HepG2 (cell line): Measurements from ENCODE around the gene RCC1. TPM values are rescaled to one million over a fixed set of nuclear protein-coding genes. Genes with fewer than 3 reads are reported as not detected.

Source experiments
- ATAC-seq: fragments of 200-7000 bp; cut with Tn5 transposase; 3 replicates; pipeline ENCODE4 v1.9.1; 2020; ENCODE audit warnings: mild to moderate bottlenecking, moderate library complexity
- BruUV-seq: library from RNA; stranded (reverse); fragments of 400-500 nt; replicated peaks from 2 replicates; lab custom pipeline; 2021; lab: Mats Ljungman, UMichigan
- CTCF ChIA-PET: fragments of 300-600 bp; formaldehyde crosslinking; extraction: SDS; loops from one replicate; lab custom pipeline; 2021; ENCODE audit warnings: low total read pairs, inconsistent platforms, low intra/inter-chr PET ratio; lab: Yijun Ruan, JAX
- POLR2A ChIA-PET: fragments of 350-600 bp; sonication (Branson Sonifier 250); formaldehyde crosslinking; loops from one replicate; lab custom pipeline; 2020; ENCODE audit warnings: antibody characterized with exemption, inconsistent platforms; lab: Yijun Ruan, JAX
- DNase-seq: peaks from one replicate; pipeline ENCODE4 v3.0.0-alpha.2; 2015; ENCODE audit warnings: low spot score
- FAIRE-seq: peaks from 3 replicates; lab custom pipeline; 2011; peaks lifted over from hg19 to GRCh38; lab: Jason Lieb, UNC
- H2AFZ ChIP-seq: one replicate; pipeline ENCODE4 v1.6.1; 2011; ENCODE audit warnings: low read length, inconsistent platforms
- H3K27ac ChIP-seq: fragments of 300-600 bp; 3 replicates; pipeline ENCODE4 v1.8.0; 2011; ENCODE audit warnings: mixed run types, mild to moderate bottlenecking, mixed read lengths, low read length, inconsistent platforms; ENCODE audit not compliant: insufficient read depth; ENCODE audit errors: extremely low read length
- H3K27me3 ChIP-seq, 2 experiments: fragments of 200-600 bp in 1 of 2; 2 replicates in 1 of 2; 3 replicates in 1 of 2; pipeline versions ENCODE4 v1.6.0 to v1.8.0; 2011; ENCODE audit warnings: low read length in 2 of 2, mild to moderate bottlenecking in 2 of 2, moderate library complexity in 2 of 2, inconsistent platforms in 1 of 2; ENCODE audit not compliant: insufficient read depth in 2 of 2, control insufficient read depth in 1 of 2
- H3K36me3 ChIP-seq, 2 experiments: fragments of 200-600 bp in 1 of 2; replicated peaks in 1 of 2; 2 replicates in 1 of 2; 3 replicates in 1 of 2; pipeline versions ENCODE4 v1.5.1 to v1.8.0; 2011; ENCODE audit warnings: low read length in 2 of 2, inconsistent platforms in 1 of 2; ENCODE audit not compliant: insufficient read depth in 2 of 2, control insufficient read depth in 1 of 2
- H3K4me1 ChIP-seq: 2 replicates; pipeline ENCODE4 v1.5.1; 2012; ENCODE audit warnings: low read length, inconsistent platforms; ENCODE audit not compliant: insufficient read depth
- H3K4me2 ChIP-seq: 2 replicates; pipeline ENCODE4 v1.6.0; 2011; ENCODE audit warnings: low read depth, low read length, inconsistent platforms
- H3K4me3 ChIP-seq, 3 experiments: fragments of 200-600 bp in 1 of 3; sonication (generic), shearing (Covaris generic) in 1 of 3; replicated peaks in 1 of 3; 2 replicates each; pipeline ENCODE4 v1.5.1; 2011 to 2016; ENCODE audit warnings: low read length in 3 of 3, inconsistent platforms in 2 of 3, low read depth in 2 of 3, mild to moderate bottlenecking in 2 of 3, control low read depth in 1 of 3, mixed read lengths in 1 of 3; ENCODE audit not compliant: insufficient read depth in 1 of 3
- H3K79me2 ChIP-seq: one replicate; pipeline ENCODE4 v1.6.1; 2011; ENCODE audit warnings: low read length, inconsistent platforms; ENCODE audit not compliant: insufficient read depth
- H3K9ac ChIP-seq: 2 replicates; pipeline ENCODE4 v1.6.0; 2011; ENCODE audit warnings: mild to moderate bottlenecking, low read depth, low read length, inconsistent platforms; ENCODE audit not compliant: insufficient read depth
- H3K9me3 ChIP-seq: 2 replicates; pipeline ENCODE4 v1.5.1; 2012; ENCODE audit warnings: mild to moderate bottlenecking, low read length
- H4K20me1 ChIP-seq: 2 replicates; pipeline ENCODE4 v1.6.0; 2011; ENCODE audit warnings: inconsistent platforms, mild to moderate bottlenecking, low read length, moderate library complexity; ENCODE audit not compliant: insufficient read depth
- ADNP ChIP-seq: sonication (generic); formaldehyde crosslinking; IDR thresholded peaks from 2 replicates; pipeline ENCODE4 v1.4.0; 2020; ENCODE audit warnings: missing genetic modification reagents
- BORCS8-MEF2B ChIP-seq: sonication (generic); formaldehyde crosslinking; IDR thresholded peaks from 2 replicates; pipeline ENCODE4 v1.8.0; 2022; ENCODE audit warnings: mild to moderate bottlenecking, missing genetic modification reagents
- CENPBD1 ChIP-seq: sonication (generic); formaldehyde crosslinking; IDR thresholded peaks from 2 replicates; pipeline ENCODE4 v1.8.0; 2022; ENCODE audit warnings: missing genetic modification reagents, low read depth, mild to moderate bottlenecking, borderline replicate concordance
- DNMT3B ChIP-seq: conservative IDR thresholded peaks from 2 replicates; pipeline ENCODE4 v1.6.1; 2016; ENCODE audit warnings: missing biosample characterization, control low read depth
- EP300 ChIP-seq, 3 experiments: sonication (generic) in 1 of 3; formaldehyde crosslinking in 1 of 3; IDR thresholded peaks; 2 replicates each; pipeline versions ENCODE4 v1.5.1 to v1.6.1; 2011 to 2020; ENCODE audit warnings: low read depth in 2 of 3, low read length in 2 of 3, borderline replicate concordance in 1 of 3, improper control_type of control experiment in 1 of 3, mild to moderate bottlenecking in 1 of 3, missing genetic modification reagents in 1 of 3, moderate library complexity in 1 of 3
- KDM6A ChIP-seq: IDR thresholded peaks from 2 replicates; pipeline ENCODE4 v1.6.1; 2016; ENCODE audit warnings: low read depth
- NFKB2 ChIP-seq: sonication (generic); formaldehyde crosslinking; IDR thresholded peaks from 2 replicates; pipeline ENCODE4 v1.4.0; 2020; ENCODE audit warnings: missing genetic modification reagents, borderline replicate concordance
- PRPF4 ChIP-seq: fragments of 200-400 bp; formaldehyde crosslinking; IDR thresholded peaks from 2 replicates; pipeline ENCODE4 v1.6.1; 2016; ENCODE audit warnings: low read length, low read depth; ENCODE audit not compliant: poor library complexity, severe bottlenecking
- REXO4 ChIP-seq: sonication (generic); formaldehyde crosslinking; IDR thresholded peaks from 2 replicates; pipeline ENCODE4 v1.8.0; 2022; ENCODE audit warnings: missing genetic modification reagents, mild to moderate bottlenecking, borderline replicate concordance
- SCMH1 ChIP-seq: sonication (generic); formaldehyde crosslinking; IDR thresholded peaks from 2 replicates; pipeline ENCODE4 v1.9.0; 2021; ENCODE audit warnings: missing genetic modification reagents, mild to moderate bottlenecking, borderline replicate concordance
- SMAD3 ChIP-seq: sonication (generic); formaldehyde crosslinking; IDR thresholded peaks from 2 replicates; pipeline ENCODE4 v1.4.0; 2020; ENCODE audit warnings: missing genetic modification reagents
- SRSF9 ChIP-seq: fragments of 200-400 bp; formaldehyde crosslinking; IDR thresholded peaks from 2 replicates; pipeline ENCODE4 v1.6.1; 2018; ENCODE audit warnings: borderline replicate concordance, mild to moderate bottlenecking, low read depth, low read length; ENCODE audit not compliant: insufficient read depth, poor library complexity, severe bottlenecking
- TIGD3 ChIP-seq: sonication (generic); formaldehyde crosslinking; IDR thresholded peaks from 2 replicates; pipeline ENCODE4 v1.5.1; 2020; ENCODE audit warnings: mild to moderate bottlenecking, missing genetic modification reagents, borderline replicate concordance
- ZBTB33 ChIP-seq: sonication (generic); formaldehyde crosslinking; IDR thresholded peaks from 2 replicates; pipeline ENCODE4 v1.4.0; 2020; ENCODE audit warnings: missing genetic modification reagents
- ZFP36 ChIP-seq: fragments of 150-350 bp; IDR thresholded peaks from 2 replicates; pipeline ENCODE4 v1.6.1; 2018; ENCODE audit warnings: borderline replicate concordance, low read length, low read depth; ENCODE audit not compliant: partially characterized antibody
- ZNF136 ChIP-seq: sonication (generic); formaldehyde crosslinking; IDR thresholded peaks from 2 replicates; pipeline ENCODE4 v1.8.1; 2022; ENCODE audit warnings: low read depth, mild to moderate bottlenecking, moderate library complexity, missing genetic modification reagents
- ZNF143 ChIP-seq: sonication (generic); formaldehyde crosslinking; IDR thresholded peaks from 2 replicates; pipeline ENCODE4 v1.4.0; 2020; ENCODE audit warnings: missing genetic modification reagents
- ZNF225 ChIP-seq: sonication (generic); formaldehyde crosslinking; IDR thresholded peaks from 2 replicates; pipeline ENCODE4 v1.4.0; 2020; ENCODE audit warnings: mild to moderate bottlenecking, missing genetic modification reagents
- ZNF30 ChIP-seq: sonication (generic); formaldehyde crosslinking; IDR thresholded peaks from 2 replicates; pipeline ENCODE4 v1.5.0; 2020; ENCODE audit warnings: mild to moderate bottlenecking, missing genetic modification reagents
- ZNF749 ChIP-seq: sonication (generic); formaldehyde crosslinking; IDR thresholded peaks from 2 replicates; pipeline ENCODE4 v1.8.0; 2022; ENCODE audit warnings: mild to moderate bottlenecking, missing genetic modification reagents, moderate library complexity, borderline replicate concordance
- WGBS: methylation state at CpG from one replicate; pipeline ENCODE4 v1.1.6; 2017; ENCODE audit warnings: low lambda C conversion rate; 5-methylcytosine and 5-hydroxymethylcytosine counted together
- in situ Hi-C: cut with HindIII; loops from 2 replicates; pipeline ENCODE4 v1.10.0; 2017; ENCODE audit warnings: low pct_unique_long_range_greater_than_20kb; ENCODE audit not compliant: extremely low pct_ligation_motif_present
- intact Hi-C: fragments of 100-400 bp; cut with micrococcal nuclease; formaldehyde crosslinking; loops from one replicate; pipeline ENCODE4 v1.10.0; 2022; ENCODE audit not compliant: unreplicated experiment
- polyA plus RNA-seq, 8 experiments: library from polyadenylated mRNA; depleted of rRNA in 3 of 8; stranded (reverse) in 7 of 8; unstranded in 1 of 8; fragments of >200 nt; fragmentation: Illumina TruSeq in 4 of 8; extraction: Trizol in 4 of 8; gene quantifications; 2 replicates each; pipeline versions ENCODE4 v1.2.1 to v1.2.3, GENCODE V29; 2011 to 2016; ENCODE audit warnings: low read depth in 4 of 8, missing spikeins in 1 of 8, mixed read lengths in 1 of 8; ENCODE audit not compliant: insufficient read depth in 1 of 8
- total RNA-seq, 5 experiments: library from RNA; depleted of rRNA; stranded (reverse); fragments of >200 nt; fragmentation: Illumina TruSeq; extraction: Trizol; gene quantifications; 2 replicates each; pipeline ENCODE4 v1.2.3, GENCODE V29; 2016; ENCODE audit warnings: low read depth in 1 of 5

Gene RCC1
- total and polyA plus RNA-seq, 2 of the 13 experiments (the other 11 are each of a cell fraction or from before 2014, with no cell fraction given): 47.2 to 80.8 TPM

- Histone ChIP-seq H3K9ac (peak overlapping the region; percentile 90), H3K27me3 (no peaks in the 10 kb centered on the region), H2AFZ (no peak overlapping the region), H3K79me2 (peaks cover 42% of the 10 kb centered on the region), H3K27ac (peak overlapping the region; percentile 91), H3K4me3 (peak overlapping the region; percentile 66 to 85 (median 75)), H3K4me1 (peaks cover 36% of the 10 kb centered on the region), H3K36me3 (peaks cover 0 to 12% of the 10 kb centered on the region in 2 experiments; a peak in 4 of 5 replicates), H3K9me3 (no peaks in the 10 kb centered on the region), H4K20me1 (peaks cover 22% of the 10 kb centered on the region), H3K4me2 (peak overlapping the region; percentile 97)
- in situ Hi-C loops (loop anchor here (5.0 kb wide), 1 partner anchor 83 kb away; no protein-coding TSS in a partner anchor), intact Hi-C loops (loop anchor here (1.0 to 10.0 kb wide), 3 partner anchors 83 to 356 kb away; no protein-coding TSS in a partner anchor)
- ChIA-PET POLR2A (interaction anchor here (0.8 to 2.0 kb wide), 6 partner anchors 9 to 125 kb away, joined by 3 to 7 read pairs (median 6); partner anchors contain the start of gene TRNAU1AP), CTCF (interaction anchor here (1.7 kb wide), 1 partner anchor 85 kb away, joined by 27 read pairs; no protein-coding TSS in a partner anchor)
- BruUV-seq: TSS peak; percentile 31
- ATAC-seq: peak; percentile 0
- FAIRE-seq: peak; percentile 69
- WGBS: 43% methylated on average over 6 of the region's 21 CpGs
- DNase-seq: peak; percentile 84
- TF ChIP-seq DNMT3B (CRISPR knock-in tag): no peak
- no peak for TF ChIP-seq NFKB2
- no peak for TF ChIP-seq SMAD3 (CRISPR knock-in tag)
- no peak for TF ChIP-seq BORCS8-MEF2B (CRISPR knock-in tag)
- TF ChIP-seq ZFP36: no peak
- TF ChIP-seq ZNF136 (CRISPR knock-in tag): no peak
- no peak for TF ChIP-seq CENPBD1
- peak in 1 of 2 experiments; percentile 25; a peak in 1 of 4 replicates for TF ChIP-seq EP300 (IDR thresholded peaks at IDR 0.05; ENCODE audit: low read depth in 2 of 2, low read length in 2 of 2)
- TF ChIP-seq EP300 (CRISPR knock-in tag; IDR thresholded peaks at IDR 0.05; ENCODE audit: borderline replicate concordance): peak; percentile 57; the same call in 1 of the 2 replicates
- TF ChIP-seq ZNF143: no peak
- TF ChIP-seq KDM6A: no peak
- no peak for TF ChIP-seq TIGD3
- no peak for TF ChIP-seq REXO4 (CRISPR knock-in tag)
- no peak for TF ChIP-seq ADNP (CRISPR knock-in tag)
- TF ChIP-seq ZNF30 (CRISPR knock-in tag): no peak
- TF ChIP-seq ZBTB33 (CRISPR knock-in tag): no peak
- TF ChIP-seq SRSF9: no peak
- no peak for TF ChIP-seq SCMH1 (CRISPR knock-in tag)
- TF ChIP-seq PRPF4: no peak
- no peak for TF ChIP-seq ZNF225 (CRISPR knock-in tag)
- TF ChIP-seq ZNF749: no peak
Observed at GRCh38 chr1:28518745-28519341, 13.0 kb downstream of the RCC1 start.
